ENCODE data around the gene TRMT11. TPM values are rescaled to one million over a fixed set of nuclear protein-coding genes. Genes with fewer than 3 reads are reported as not detected.

The TRMT11 gene
- total and polyA plus RNA-seq, 9 of the 15 experiments (the other 6 are each of a cell fraction or from before 2014, with no cell fraction given) = 38.8 to 88.0 (median 59.8) TPM

DNA sequence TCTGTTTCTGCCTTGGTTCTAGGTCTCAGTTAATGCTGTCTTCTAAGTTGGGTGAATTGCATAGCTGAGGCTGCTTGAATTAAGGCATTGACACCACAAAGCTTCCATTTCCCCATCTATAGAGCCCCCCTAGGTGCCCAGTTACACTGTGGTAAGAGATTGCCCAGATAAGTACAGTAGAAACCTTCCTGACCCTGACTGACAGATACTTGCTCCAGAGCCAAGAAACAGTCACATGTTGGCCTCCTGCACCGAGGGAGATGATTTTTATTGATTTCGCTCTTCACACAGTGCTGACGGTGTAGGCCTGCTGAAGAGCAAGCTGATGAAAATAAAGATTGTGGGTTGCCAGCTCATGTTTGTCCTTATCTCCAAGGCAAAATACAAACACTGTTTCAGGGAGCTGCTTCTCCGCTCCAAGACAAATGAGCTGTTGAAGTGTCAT is 67.9 kb downstream of the TRMT11 start (continued):
- TF ChIP-seq, protein P1, sequence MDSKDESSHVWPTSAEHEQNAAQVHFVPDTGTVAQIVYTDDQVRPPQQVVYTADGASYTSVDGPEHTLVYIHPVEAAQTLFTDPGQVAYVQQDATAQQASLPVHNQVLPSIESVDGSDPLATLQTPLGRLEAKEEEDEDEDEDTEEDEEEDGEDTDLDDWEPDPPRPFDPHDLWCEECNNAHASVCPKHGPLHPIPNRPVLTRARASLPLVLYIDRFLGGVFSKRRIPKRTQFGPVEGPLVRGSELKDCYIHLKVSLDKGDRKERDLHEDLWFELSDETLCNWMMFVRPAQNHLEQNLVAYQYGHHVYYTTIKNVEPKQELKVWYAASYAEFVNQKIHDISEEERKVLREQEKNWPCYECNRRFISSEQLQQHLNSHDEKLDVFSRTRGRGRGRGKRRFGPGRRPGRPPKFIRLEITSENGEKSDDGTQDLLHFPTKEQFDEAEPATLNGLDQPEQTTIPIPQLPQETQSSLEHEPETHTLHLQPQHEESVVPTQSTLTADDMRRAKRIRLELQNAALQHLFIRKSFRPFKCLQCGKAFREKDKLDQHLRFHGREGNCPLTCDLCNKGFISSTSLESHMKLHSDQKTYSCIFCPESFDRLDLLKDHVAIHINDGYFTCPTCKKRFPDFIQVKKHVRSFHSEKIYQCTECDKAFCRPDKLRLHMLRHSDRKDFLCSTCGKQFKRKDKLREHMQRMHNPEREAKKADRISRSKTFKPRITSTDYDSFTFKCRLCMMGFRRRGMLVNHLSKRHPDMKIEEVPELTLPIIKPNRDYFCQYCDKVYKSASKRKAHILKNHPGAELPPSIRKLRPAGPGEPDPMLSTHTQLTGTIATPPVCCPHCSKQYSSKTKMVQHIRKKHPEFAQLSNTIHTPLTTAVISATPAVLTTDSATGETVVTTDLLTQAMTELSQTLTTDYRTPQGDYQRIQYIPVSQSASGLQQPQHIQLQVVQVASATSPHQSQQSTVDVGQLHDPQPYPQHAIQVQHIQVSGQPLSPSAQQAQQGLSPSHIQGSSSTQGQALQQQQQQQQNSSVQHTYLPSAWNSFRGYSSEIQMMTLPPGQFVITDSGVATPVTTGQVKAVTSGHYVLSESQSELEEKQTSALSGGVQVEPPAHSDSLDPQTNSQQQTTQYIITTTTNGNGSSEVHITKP (IDR thresholded peaks at IDR 0.05; ENCODE audit: partially characterized antibody) = no peak
- TF ChIP-seq ZFP1 (CRISPR knock-in tag; IDR thresholded peaks at IDR 0.05) = peak; percentile 65
- peak; percentile 81 for TF ChIP-seq TEAD4 (IDR thresholded peaks at IDR 0.05; ENCODE audit: low read length)
- TF ChIP-seq TEAD4 (CRISPR knock-in tag; IDR thresholded peaks at IDR 0.05; ENCODE audit: borderline replicate concordance) = no peak
- TF ChIP-seq KDM4B (IDR thresholded peaks at IDR 0.05; ENCODE audit: borderline replicate concordance in 2 of 2, low read depth in 1 of 2) = no peak
- no peak for TF ChIP-seq NCOA6 (IDR thresholded peaks at IDR 0.05)
- TF ChIP-seq ZSCAN32 (CRISPR knock-in tag; IDR thresholded peaks at IDR 0.05) = no peak
- TF ChIP-seq SNAPC5 (CRISPR knock-in tag; IDR thresholded peaks at IDR 0.05) = no peak
- no peak for TF ChIP-seq TCFL5 (CRISPR knock-in tag; conservative IDR thresholded peaks at IDR 0.05)
- no peak for TF ChIP-seq ZNF445 (CRISPR knock-in tag; IDR thresholded peaks at IDR 0.05; ENCODE audit: low read depth)
- 0 out of 2 replicates have a peak, but pooled peaks have one; percentile 27 for TF ChIP-seq PBX2 (CRISPR knock-in tag; IDR thresholded peaks at IDR 0.05; ENCODE audit: low read depth)
- peak; percentile 96 for TF ChIP-seq PBX2 (tag; conservative IDR thresholded peaks at IDR 0.05; ENCODE audit: low read depth)
- TF ChIP-seq, protein P2, sequence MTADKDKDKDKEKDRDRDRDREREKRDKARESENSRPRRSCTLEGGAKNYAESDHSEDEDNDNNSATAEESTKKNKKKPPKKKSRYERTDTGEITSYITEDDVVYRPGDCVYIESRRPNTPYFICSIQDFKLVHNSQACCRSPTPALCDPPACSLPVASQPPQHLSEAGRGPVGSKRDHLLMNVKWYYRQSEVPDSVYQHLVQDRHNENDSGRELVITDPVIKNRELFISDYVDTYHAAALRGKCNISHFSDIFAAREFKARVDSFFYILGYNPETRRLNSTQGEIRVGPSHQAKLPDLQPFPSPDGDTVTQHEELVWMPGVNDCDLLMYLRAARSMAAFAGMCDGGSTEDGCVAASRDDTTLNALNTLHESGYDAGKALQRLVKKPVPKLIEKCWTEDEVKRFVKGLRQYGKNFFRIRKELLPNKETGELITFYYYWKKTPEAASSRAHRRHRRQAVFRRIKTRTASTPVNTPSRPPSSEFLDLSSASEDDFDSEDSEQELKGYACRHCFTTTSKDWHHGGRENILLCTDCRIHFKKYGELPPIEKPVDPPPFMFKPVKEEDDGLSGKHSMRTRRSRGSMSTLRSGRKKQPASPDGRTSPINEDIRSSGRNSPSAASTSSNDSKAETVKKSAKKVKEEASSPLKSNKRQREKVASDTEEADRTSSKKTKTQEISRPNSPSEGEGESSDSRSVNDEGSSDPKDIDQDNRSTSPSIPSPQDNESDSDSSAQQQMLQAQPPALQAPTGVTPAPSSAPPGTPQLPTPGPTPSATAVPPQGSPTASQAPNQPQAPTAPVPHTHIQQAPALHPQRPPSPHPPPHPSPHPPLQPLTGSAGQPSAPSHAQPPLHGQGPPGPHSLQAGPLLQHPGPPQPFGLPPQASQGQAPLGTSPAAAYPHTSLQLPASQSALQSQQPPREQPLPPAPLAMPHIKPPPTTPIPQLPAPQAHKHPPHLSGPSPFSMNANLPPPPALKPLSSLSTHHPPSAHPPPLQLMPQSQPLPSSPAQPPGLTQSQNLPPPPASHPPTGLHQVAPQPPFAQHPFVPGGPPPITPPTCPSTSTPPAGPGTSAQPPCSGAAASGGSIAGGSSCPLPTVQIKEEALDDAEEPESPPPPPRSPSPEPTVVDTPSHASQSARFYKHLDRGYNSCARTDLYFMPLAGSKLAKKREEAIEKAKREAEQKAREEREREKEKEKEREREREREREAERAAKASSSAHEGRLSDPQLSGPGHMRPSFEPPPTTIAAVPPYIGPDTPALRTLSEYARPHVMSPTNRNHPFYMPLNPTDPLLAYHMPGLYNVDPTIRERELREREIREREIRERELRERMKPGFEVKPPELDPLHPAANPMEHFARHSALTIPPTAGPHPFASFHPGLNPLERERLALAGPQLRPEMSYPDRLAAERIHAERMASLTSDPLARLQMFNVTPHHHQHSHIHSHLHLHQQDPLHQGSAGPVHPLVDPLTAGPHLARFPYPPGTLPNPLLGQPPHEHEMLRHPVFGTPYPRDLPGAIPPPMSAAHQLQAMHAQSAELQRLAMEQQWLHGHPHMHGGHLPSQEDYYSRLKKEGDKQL (CRISPR knock-in tag; IDR thresholded peaks at IDR 0.05; ENCODE audit: borderline replicate concordance) = no peak
- TF ChIP-seq, protein P3, sequence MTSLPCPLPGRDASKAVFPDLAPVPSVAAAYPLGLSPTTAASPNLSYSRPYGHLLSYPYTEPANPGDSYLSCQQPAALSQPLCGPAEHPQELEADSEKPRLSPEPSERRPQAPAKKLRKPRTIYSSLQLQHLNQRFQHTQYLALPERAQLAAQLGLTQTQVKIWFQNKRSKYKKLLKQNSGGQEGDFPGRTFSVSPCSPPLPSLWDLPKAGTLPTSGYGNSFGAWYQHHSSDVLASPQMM (CRISPR knock-in tag; IDR thresholded peaks at IDR 0.05) = no peak

Measured in K562 (cell line).